Measurements from ENCODE around the gene LZTS3. TPM values are rescaled to one million over a fixed set of nuclear protein-coding genes. Genes with fewer than 3 reads are reported as not detected.

Gene LZTS3
- total and polyA plus RNA-seq, 10 of the 15 experiments (the other 5 are each of a cell fraction or from before 2014, with no cell fraction given), result 0.03 to 0.90 (median 0.22) TPM

GRCh38 chr20:3121271-3121911 is 52.0 kb downstream of the LZTS3 start:
- peaks cover 6% of the 10 kb centered on the region; the same call in 2 of the 3 replicates for H3K9me3 ChIP-seq (replicated peaks; ENCODE audit: control insufficient read depth, insufficient read depth, low read length)
- in situ Hi-C loops (cut with MboI), result no loop called here
- TF ChIP-seq MYB (IDR thresholded peaks at IDR 0.05; ENCODE audit: borderline replicate concordance, low read depth, low read length) (no peak), NKRF (conservative IDR thresholded peaks at IDR 0.05) (no peak), SPI1 (IDR thresholded peaks at IDR 0.05; ENCODE audit: borderline replicate concordance, insufficient read depth, low read depth, low read length) (no peak), FOS (IDR thresholded peaks at IDR 0.05; ENCODE audit: borderline replicate concordance, extremely low read depth, insufficient read length) (no peak), ZBED1 (IDR thresholded peaks at IDR 0.05; ENCODE audit: borderline replicate concordance) (no peak), FOXK2 (IDR thresholded peaks at IDR 0.05) (no peak), IKZF2 (IDR thresholded peaks at IDR 0.05) (no peak), CEBPZ (IDR thresholded peaks at IDR 0.05; ENCODE audit: low read depth, low read length) (no peak), SMC3 (IDR thresholded peaks at IDR 0.05; ENCODE audit: borderline replicate concordance, low read length) (no peak), SRF (IDR thresholded peaks at IDR 0.05; ENCODE audit: low read depth in 2 of 2, low read length in 2 of 2) (no peak), ATF3 (IDR thresholded peaks at IDR 0.05; ENCODE audit: borderline replicate concordance, extremely low read depth, low read depth, low read length) (no peak), BCL11A (IDR thresholded peaks at IDR 0.05; ENCODE audit: low read depth, low read length) (no peak), MYC (IDR thresholded peaks at IDR 0.05; ENCODE audit: insufficient read depth, insufficient read length, insufficient replicate concordance, low read length, severe bottlenecking) (no peak), SREBF1 (IDR thresholded peaks at IDR 0.05; ENCODE audit: low read length) (no peak), FOXM1 (IDR thresholded peaks at IDR 0.05; ENCODE audit: low read depth, low read length) (no peak), RELA (IDR thresholded peaks at IDR 0.05; ENCODE audit: borderline replicate concordance, partially characterized antibody) (no peak), EZH2 (IDR thresholded peaks at IDR 0.05; ENCODE audit: borderline replicate concordance, control insufficient read depth, low read depth, low read length) (no peak), RB1 (IDR thresholded peaks at IDR 0.05; ENCODE audit: borderline replicate concordance) (no peak), PAX8 (IDR thresholded peaks at IDR 0.05) (no peak)
- H3K27ac ChIP-seq (ENCODE audit: control insufficient read depth, insufficient read depth), result no peak overlapping the region
- SMC1A ChIA-PET (ENCODE audit: uncharacterized antibody, unreplicated experiment), result no interaction called here
- 87% methylated on average over 11 of the region's 11 CpGs for WGBS (ENCODE audit: insufficient coverage, insufficient replicate concordance, low lambda C conversion rate, missing lambda C conversion rate)
- no peak overlapping the region for H2AFZ ChIP-seq (ENCODE audit: control insufficient read depth, low read depth, low read length)
- peaks cover 6% of the 10 kb centered on the region in 2 experiments; a peak in 3 of 4 replicates for H3K36me3 ChIP-seq (ENCODE audit: control insufficient read depth in 2 of 2, insufficient read depth in 2 of 2, low read length in 1 of 2)
- DNase-seq (ENCODE audit: low read depth, low spot score) (no peak), ATAC-seq (no peak), FAIRE-seq (no peak)
- intact Hi-C loops (cut with micrococcal nuclease; ENCODE audit: unreplicated experiment), result no loop called here
- no peaks in the 10 kb centered on the region for H3K27me3 ChIP-seq (replicated peaks in 1 of 2; ENCODE audit: control insufficient read depth in 2 of 2, insufficient read depth in 2 of 2, low read length in 1 of 2)
- no peak overlapping the region for H3K4me3 ChIP-seq
- RAD21 ChIA-PET (ENCODE audit: unreplicated experiment), result interaction anchor here (1.1 kb wide), 1 partner anchor 195 kb away, joined by 3 read pairs; no protein-coding TSS in a partner anchor
- no peak overlapping the region for H3K4me2 ChIP-seq (ENCODE audit: control insufficient read depth, insufficient read depth)
- H3K4me1 ChIP-seq (ENCODE audit: control insufficient read depth, insufficient read depth, low read length), result no peaks in the 10 kb centered on the region
- CTCF ChIA-PET, result no interaction called here
- BruUV-seq (replicated peaks), result no TSS peak
- no peaks in the 10 kb centered on the region for H4K20me1 ChIP-seq (ENCODE audit: control insufficient read depth, insufficient read depth)
- H3K79me2 ChIP-seq (ENCODE audit: control insufficient read depth, insufficient read depth, low read length), result no peaks in the 10 kb centered on the region
- POLR2A ChIA-PET, result no interaction called here
- H3K9ac ChIP-seq (ENCODE audit: control insufficient read depth, insufficient read depth, low read length), result no peak overlapping the region
